Umbilical cord (tissue), 2 donors: ENCODE measurements around the gene MAB21L2. TPM values are rescaled to one million over a fixed set of nuclear protein-coding genes. Genes with fewer than 3 reads are reported as not detected.

ENCODE experiments used
- DNase-seq: peaks from one replicate; pipeline ENCODE4 v3.0.0-alpha.2; 2015; ENCODE audit warnings: low spot score
- total RNA-seq: library from RNA; depleted of rRNA; stranded (reverse); fragments of >200 nt; gene quantifications from one replicate; pipeline ENCODE4 v1.2.3, GENCODE V29; 2014; ENCODE audit warnings: low replicate concordance; ENCODE audit not compliant: insufficient read depth

MAB21L2 gene
- total RNA-seq, 1 donor from 2014 or later = 2.6 TPM

GRCh38 chr4:150600812-150601445 is 19.0 kb downstream of the MAB21L2 start:
- DNase-seq = no peak

GRCh38 chr4:150609131-150609530 is 27.2 kb downstream of the MAB21L2 start:
- no peak for DNase-seq

- DNase-seq = peak; percentile 9
Observed at GRCh38 chr4:150619042-150619441, 37.1 kb downstream of the MAB21L2 start.

- no peak for DNase-seq
Observed at GRCh38 chr4:150624055-150624454, 42.1 kb downstream of the MAB21L2 start.

GRCh38 chr4:150625033-150625432 is 43.1 kb downstream of the MAB21L2 start:
- DNase-seq = no peak

GRCh38 chr4:150628073-150628472 is 46.1 kb downstream of the MAB21L2 start:
- DNase-seq = no peak

GRCh38 chr4:150632639-150633038 is 50.7 kb downstream of the MAB21L2 start:
- DNase-seq = no peak
